ENCODE results near the gene SPNS3. TPM values are rescaled to one million over a fixed set of nuclear protein-coding genes. Genes with fewer than 3 reads are reported as not detected.

Gene SPNS3
- total and polyA plus RNA-seq, 9 of the 15 experiments (the other 6 are each of a cell fraction or from before 2014, with no cell fraction given), result not detected

DNA sequence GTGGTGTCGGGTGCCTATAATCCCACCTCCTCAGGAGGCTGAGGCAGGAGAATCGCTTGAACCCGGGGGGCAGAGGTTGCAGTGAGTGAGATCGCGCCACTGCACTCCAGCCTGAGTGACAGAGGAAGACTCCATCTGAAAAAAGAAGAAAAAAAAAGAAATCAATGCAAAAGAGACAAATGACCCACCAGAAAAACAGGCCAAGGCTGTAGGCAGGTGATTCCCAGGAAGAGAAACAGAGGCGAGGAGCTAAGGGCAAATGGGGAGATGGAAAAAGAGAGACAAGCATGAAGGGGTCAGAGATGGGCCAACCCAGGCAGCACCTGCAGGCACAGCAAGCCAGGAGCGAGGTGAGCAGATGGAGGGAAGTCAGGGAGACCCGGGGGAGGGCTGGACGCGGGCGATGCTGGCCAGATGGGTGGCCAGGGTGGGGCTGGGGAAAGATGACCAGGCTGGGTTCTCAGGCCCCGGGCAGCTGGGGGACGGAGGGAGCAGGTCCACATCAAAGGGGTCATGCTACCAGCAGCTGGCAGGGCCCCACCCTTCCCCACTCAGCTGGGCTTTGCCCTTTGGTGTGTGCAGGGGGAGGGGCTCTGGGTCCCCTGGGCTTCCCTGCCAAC, 95.9 kb downstream of the SPNS3 start:
- in situ Hi-C loops (cut with MboI), result no loop called here
- peaks cover 0 to 22% of the 10 kb centered on the region in 2 experiments; a peak in 2 of 5 replicates for H3K4me1 ChIP-seq (replicated peaks in 1 of 2; ENCODE audit: control insufficient read depth in 2 of 2, insufficient read depth in 2 of 2, low read length in 2 of 2)
- DNase-seq (ENCODE audit: extremely low read depth in 1 of 4, low spot score in 3 of 4), result no peak
- peaks cover 7% of the 10 kb centered on the region; the same call in 1 of the 2 replicates for H4K20me1 ChIP-seq (replicated peaks; ENCODE audit: control insufficient read depth, insufficient read depth, low read length)
- ATAC-seq, result no peak
- BruUV-seq (replicated peaks), result no TSS peak
- H3K9me3 ChIP-seq (replicated peaks; ENCODE audit: control insufficient read depth, insufficient read depth, low read depth, low read length), result no peaks in the 10 kb centered on the region
- WGBS (ENCODE audit: insufficient coverage, low coverage, missing lambda C conversion rate), result 11% methylated on average over 12 of the region's 13 CpGs
- H3K9ac ChIP-seq (ENCODE audit: insufficient read depth in 1 of 2, low read depth in 2 of 2, low read length in 2 of 2), result no peak overlapping the region
- no peak overlapping the region for H2AFZ ChIP-seq (ENCODE audit: low read depth, low read length)
- POLR2A ChIA-PET, result no interaction called here
- no peaks in the 10 kb centered on the region for H3K9me1 ChIP-seq (ENCODE audit: control insufficient read depth, insufficient read depth, low read length)
- no peak overlapping the region for H3K4me3 ChIP-seq
- H3K27me3 ChIP-seq (ENCODE audit: control insufficient read depth in 2 of 2, insufficient read depth in 2 of 2, low read length in 2 of 2), result peaks cover 5 to 37% of the 10 kb centered on the region in 2 experiments; a peak in 4 of 5 replicates
- no peaks in the 10 kb centered on the region for H3K79me2 ChIP-seq (ENCODE audit: control insufficient read depth, insufficient read depth, low read length)
- TF ChIP-seq ZKSCAN8 (CRISPR knock-in tag; IDR thresholded peaks at IDR 0.05), result no peak
- TF ChIP-seq, protein P1, sequence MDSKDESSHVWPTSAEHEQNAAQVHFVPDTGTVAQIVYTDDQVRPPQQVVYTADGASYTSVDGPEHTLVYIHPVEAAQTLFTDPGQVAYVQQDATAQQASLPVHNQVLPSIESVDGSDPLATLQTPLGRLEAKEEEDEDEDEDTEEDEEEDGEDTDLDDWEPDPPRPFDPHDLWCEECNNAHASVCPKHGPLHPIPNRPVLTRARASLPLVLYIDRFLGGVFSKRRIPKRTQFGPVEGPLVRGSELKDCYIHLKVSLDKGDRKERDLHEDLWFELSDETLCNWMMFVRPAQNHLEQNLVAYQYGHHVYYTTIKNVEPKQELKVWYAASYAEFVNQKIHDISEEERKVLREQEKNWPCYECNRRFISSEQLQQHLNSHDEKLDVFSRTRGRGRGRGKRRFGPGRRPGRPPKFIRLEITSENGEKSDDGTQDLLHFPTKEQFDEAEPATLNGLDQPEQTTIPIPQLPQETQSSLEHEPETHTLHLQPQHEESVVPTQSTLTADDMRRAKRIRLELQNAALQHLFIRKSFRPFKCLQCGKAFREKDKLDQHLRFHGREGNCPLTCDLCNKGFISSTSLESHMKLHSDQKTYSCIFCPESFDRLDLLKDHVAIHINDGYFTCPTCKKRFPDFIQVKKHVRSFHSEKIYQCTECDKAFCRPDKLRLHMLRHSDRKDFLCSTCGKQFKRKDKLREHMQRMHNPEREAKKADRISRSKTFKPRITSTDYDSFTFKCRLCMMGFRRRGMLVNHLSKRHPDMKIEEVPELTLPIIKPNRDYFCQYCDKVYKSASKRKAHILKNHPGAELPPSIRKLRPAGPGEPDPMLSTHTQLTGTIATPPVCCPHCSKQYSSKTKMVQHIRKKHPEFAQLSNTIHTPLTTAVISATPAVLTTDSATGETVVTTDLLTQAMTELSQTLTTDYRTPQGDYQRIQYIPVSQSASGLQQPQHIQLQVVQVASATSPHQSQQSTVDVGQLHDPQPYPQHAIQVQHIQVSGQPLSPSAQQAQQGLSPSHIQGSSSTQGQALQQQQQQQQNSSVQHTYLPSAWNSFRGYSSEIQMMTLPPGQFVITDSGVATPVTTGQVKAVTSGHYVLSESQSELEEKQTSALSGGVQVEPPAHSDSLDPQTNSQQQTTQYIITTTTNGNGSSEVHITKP (IDR thresholded peaks at IDR 0.05; ENCODE audit: partially characterized antibody), result peak; percentile 17
- FAIRE-seq, result no peak
- CTCF ChIA-PET (ENCODE audit: low intra/inter-chr PET ratio), result no interaction called here
- intact Hi-C loops (cut with micrococcal nuclease), result no loop called here
- H3K36me3 ChIP-seq (ENCODE audit: control insufficient read depth, insufficient read depth, low read length), result no peaks in the 10 kb centered on the region
- no peak overlapping the region for H3K27ac ChIP-seq (ENCODE audit: extremely low read depth, low read depth, low read length)
- no peak overlapping the region for H3K4me2 ChIP-seq (ENCODE audit: insufficient read depth, low read length)

All from K562 (cell line).